ENCODE measurements around the gene CST3. TPM values are rescaled to one million over a fixed set of nuclear protein-coding genes. Genes with fewer than 3 reads are reported as not detected.

Gene CST3
- total and polyA plus RNA-seq, 2 donors: 231 to 465 TPM

Other genes starting within 250 kb of the CST3 start
- gene NAPB, start 216.5 kb downstream of the CST3 start, total RNA-seq: 7.6 TPM
- 8.8 TPM for gene NAPB, start 216.5 kb downstream of the CST3 start, polyA plus RNA-seq
- not detected for gene CSTL1, start 198.3 kb downstream of the CST3 start, total RNA-seq
- 0.11 TPM for gene CSTL1, start 198.3 kb downstream of the CST3 start, polyA plus RNA-seq
- 0.33 TPM for gene CST11, start 185.1 kb downstream of the CST3 start, total RNA-seq
- 0.32 TPM for gene CST11, start 185.1 kb downstream of the CST3 start, polyA plus RNA-seq
- not detected for gene CST8, start 146.8 kb downstream of the CST3 start, total RNA-seq
- gene CST8, start 146.8 kb downstream of the CST3 start, polyA plus RNA-seq: not detected
- gene CST9L, start 69.5 kb downstream of the CST3 start, total RNA-seq: not detected
- gene CST9L, start 69.5 kb downstream of the CST3 start, polyA plus RNA-seq: 0.09 TPM
- 0.05 TPM for gene CST9, start 32.0 kb downstream of the CST3 start, total RNA-seq
- gene CST9, start 32.0 kb downstream of the CST3 start, polyA plus RNA-seq: 0.02 TPM
- gene CST4, start 51.1 kb upstream of the CST3 start, total RNA-seq: 0.80 TPM
- gene CST4, start 51.1 kb upstream of the CST3 start, polyA plus RNA-seq: 9.9 TPM
- gene CST1, start 113.0 kb upstream of the CST3 start, total RNA-seq: 2.5 TPM
- gene CST1, start 113.0 kb upstream of the CST3 start, polyA plus RNA-seq: 25.9 TPM
- 0.94 TPM for gene CST2, start 188.8 kb upstream of the CST3 start, total RNA-seq
- gene CST2, start 188.8 kb upstream of the CST3 start, polyA plus RNA-seq: 12.7 TPM
- not detected for gene CST5, start 241.8 kb upstream of the CST3 start, total RNA-seq
- 0.98 TPM for gene CST5, start 241.8 kb upstream of the CST3 start, polyA plus RNA-seq